Tongue (tissue), 2 donors: ENCODE results near the gene LIPC. TPM values are rescaled to one million over a fixed set of nuclear protein-coding genes. Genes with fewer than 3 reads are reported as not detected.

ENCODE experiments used
- DNase-seq: peaks from one replicate; pipeline ENCODE4 v3.0.0-alpha.2; 2015
- total RNA-seq: library from RNA; depleted of rRNA; stranded (reverse); fragments of >200 nt; gene quantifications from one replicate; pipeline ENCODE4 v1.2.3, GENCODE V29; 2014

Gene LIPC
- total RNA-seq, 1 donor from 2014 or later = 1.0 TPM

DNA sequence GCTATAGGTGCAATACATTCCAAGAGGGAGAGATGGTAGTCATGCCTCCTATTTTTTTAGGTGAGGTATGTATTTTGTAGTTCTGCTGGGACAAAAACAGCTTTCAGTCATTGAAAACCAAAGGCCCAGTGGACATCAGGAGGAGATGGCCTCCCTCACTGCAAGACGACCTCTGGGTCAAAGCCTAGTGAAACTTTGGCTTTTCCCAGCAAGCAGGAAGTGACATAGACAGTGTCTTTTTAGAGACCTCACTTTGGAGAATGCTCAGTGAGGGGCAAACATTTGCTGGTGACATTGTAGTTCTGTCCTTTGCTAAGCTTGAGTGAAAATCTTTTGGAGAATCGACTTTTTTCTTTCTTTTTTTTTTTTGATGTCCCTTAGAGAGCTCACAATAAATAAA lies 27.3 kb downstream of the LIPC start:
- DNase-seq = no peak

DNA sequence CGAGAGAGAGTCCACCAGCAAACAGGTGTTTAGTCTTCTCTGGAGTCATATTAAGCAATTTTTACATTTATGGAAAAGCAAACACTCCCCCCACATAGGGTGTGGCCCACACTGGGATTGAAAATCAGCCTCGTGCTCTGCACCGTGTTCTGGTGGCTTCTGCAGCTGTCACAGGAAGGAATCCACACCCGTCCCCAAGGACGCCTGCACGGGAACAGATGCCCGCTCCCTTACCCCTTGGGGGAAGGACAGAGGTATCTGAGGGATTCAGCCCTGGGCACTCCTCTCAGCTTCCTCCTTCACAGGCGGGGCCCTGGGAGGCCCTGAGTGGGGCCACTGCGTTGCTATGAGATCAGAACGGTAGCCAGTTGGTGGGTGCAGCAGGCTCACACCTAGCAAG lies 27.8 kb downstream of the LIPC start:
- DNase-seq = peak; percentile 87

DNA sequence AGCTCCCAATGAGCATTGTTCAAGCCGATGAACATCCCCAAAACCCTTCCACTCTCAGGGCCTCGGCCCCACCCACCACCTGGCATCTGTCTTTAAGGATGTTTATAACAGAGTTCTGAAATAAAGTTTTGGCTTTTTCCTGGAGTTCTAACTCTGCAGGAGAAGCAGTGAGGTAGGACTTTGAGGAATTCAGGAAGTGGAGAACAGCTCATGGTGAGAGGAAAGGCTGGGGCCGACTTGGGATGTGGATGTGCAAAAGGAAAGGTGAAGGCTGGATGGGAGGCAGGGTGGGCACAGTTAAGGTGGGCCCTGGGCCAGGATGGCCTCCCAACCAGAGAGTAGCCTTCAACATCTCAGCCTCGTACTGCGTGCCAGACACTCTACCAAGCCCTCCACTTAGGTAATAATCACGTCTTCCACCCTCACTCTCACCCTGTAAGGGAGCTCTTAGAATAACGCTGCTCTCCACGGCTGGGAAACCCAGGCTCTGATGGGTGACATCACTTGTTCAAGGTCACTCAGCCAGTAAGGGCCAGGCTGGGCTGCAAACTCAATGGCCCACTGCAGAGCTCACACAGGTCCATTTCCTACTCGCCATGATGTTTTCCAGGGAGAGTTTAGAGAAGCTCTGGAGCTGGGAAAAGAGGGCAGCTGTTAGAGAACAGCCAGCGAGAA lies 28.5 kb downstream of the LIPC start:
- no peak for DNase-seq

DNA sequence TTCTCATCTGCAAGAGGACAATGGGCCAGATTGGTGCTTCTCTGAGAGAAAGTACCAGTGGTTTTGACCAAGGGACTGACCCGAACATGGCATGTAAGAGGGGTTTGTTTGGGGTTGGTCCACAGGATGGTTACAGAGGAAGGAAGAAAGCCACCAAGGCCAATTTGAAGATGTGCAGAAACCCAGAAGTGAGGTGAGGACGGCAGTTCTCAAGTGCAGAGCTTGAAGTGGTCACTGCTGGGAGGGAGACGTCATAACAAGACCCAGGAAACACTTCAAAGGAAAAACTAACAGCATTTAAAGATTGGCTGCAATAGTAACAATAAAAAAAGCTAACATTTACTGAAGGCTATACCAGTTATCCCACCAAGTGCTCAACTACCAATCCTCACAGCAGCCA lies 29.1 kb downstream of the LIPC start:
- no peak for DNase-seq

DNA sequence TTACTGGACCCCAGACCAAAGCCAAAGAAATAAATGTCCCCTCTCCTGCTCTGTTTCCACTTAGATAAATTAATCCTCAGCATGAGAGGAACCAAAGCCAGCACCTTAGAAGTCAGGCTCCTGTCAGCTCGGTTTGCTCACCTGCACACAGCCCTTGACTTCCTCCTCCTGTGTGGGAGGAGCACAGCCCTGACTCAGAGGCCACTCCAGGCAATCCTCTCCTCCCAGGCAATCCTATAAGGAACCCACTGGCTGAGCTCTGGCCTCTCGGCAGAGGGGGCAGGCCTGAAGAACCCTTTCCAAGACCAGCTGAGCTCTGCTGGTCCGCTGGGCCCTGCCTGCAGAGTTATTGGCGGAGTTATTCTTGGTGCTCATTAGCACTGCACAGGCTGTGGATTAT lies 30.8 kb downstream of the LIPC start:
- DNase-seq = no peak

DNA sequence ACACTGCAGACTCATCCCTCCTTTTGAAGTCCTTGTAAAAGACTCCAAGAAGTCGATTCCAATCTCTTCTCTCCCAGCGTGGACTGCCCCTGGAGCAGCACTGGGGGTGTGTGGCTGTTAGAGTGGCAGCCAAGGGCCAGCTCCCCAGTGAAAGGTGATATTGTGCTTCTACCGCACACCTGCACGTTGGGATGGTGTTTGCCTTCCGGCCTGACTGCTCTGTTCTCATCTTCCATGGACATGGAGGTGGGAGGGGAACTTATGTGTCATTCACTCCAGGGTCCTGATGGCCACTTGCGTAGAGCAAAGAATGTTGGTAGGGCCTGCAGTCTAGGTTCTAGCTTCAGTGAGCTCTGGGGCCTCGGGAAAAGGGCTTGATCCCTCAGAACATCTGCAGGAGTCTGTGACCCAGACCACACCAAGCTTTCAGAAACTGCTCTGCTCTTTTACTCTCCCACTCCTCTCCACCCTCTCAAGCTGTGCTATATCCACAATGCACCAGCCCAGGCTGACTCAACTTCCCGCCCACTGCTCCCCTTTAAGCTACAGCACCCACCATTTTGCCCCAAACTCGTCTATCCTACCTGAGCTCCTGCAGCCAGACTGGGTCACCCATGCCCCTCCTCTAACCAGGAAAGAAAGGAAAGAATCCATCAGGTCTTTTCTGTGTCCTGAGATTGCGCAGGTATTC lies 31.3 kb downstream of the LIPC start:
- no peak for DNase-seq

DNA sequence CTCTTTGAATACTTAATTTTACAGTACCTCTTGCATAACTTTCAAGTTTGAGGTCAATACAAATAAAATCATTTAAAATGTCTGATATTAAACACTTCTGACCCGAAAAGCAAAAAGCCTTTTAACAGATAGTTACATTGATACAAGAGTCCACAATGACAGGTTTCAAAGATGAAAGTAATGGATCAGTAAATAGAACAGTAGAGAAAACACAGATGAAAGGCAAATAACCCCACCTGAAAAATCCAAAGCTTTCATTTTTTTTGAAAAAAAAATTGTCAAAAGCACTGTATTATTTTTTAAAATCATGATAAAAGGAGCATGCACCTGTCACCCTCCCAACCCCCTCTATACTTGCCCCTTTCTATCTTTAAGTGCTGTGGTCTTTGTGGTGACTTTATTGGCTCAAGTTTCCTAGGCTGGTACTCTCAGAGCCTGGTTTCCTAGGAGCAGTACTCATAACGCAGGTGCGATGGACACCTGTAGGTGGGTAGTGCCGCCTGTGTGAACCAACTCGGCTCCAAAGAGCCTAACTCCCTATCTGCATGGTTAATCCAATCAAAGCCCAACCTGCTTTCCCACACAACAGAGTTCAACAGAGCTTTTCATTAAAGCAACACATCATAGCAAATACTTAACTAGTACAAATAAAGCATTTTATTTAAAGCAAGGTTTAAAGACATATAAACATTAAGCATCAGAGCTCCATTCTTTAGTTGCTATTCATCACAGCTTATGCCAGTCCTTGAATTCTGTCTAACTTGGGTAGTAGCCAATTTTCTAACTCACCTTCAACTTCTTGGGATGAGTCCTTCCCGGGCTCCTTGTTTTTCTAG lies 32.2 kb downstream of the LIPC start:
- DNase-seq = no peak

DNA sequence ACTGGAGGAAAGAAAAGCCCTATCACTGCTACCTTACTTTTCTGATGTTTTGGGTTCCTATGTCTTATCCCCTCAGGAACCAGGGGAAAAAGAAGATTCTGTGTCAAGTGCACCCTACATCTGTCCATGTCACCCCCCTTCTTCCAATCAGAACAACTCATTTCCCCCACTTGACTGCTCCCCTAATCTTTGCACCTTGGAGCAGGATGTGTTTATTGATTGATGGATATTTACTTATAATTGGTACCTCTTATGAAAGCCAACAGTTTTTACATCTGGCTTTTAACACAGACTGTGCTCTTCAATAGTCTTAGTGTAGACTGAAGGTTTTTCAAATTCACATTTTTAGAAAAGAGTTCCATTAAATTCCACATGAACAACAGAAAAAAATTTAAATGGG lies 33.3 kb downstream of the LIPC start:
- no peak for DNase-seq

DNA sequence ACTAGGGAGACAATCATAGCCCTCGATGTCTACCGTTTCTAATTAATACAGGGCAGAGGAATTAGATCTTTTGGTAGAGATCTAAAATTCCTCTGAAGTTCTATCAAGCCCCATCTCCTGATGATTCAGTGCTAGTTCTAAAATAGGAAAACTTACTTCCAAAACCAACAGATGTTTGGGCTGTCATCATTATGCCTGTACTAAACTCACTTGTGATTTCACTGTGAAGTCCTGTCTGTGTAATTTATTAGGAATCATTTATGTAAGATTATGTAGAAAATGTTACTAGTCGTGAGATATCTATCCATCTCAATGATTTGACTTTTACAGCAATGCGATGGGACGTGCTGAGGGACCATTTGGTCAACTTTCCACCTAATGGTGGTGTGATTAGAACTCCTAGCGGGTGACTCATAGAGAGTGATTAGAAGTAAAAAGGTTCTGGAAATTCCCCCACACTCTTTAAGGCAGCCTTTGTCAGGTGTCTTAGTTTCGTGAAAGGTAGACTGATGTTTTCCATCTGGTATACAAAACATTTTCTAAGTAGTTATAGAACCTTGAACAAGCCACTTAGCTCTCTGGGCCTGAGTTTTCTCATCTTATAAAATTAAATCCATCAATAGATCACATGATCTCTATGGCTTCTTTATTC lies 34.2 kb downstream of the LIPC start:
- no peak for DNase-seq

DNA sequence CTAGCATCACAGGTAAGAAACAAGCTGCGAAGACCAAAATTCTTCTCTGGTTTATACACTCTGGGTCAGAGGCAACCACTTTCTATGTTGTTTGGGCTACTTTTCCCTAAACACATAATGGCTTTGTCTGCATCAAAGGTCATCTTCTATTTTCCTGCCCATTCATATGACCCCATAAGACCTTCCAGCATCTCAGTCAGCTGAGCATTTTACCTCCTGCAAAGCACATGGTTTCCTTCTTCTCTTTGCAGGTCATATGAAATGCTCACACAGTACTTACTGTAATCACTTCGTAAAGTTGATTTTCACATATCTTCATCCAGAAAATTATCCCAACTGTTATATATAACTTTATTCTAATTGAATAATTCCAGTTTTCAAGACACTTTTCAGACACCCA lies 34.8 kb downstream of the LIPC start:
- no peak for DNase-seq

DNA sequence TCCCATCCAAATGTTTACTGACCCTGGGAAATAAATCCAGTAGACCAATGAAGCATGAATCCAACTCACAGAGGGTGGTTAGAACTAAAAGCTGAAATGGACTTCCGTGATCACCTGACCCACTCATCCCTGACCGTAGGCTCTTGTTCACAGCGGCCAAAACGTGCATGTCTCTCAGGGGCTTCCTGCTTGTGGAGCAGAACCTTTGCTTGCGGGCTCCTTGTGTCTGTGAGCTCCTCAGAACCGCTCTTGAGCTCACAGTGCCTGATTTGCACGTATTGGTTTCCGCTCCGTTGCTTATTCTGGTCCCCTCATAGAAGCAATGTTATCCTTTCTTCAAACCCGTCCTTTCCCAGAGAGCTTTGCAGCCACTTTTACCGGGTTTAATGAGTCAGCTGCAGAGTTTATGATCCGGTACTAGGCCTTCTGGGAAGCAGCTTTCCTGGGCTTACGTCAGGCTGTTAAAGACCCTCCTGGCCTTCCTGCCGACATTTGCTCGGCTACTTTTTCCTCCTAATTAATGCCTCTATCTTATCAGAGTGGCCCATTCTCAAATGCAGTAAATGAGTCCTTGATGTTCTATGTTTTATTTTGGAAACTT lies 35.4 kb downstream of the LIPC start:
- DNase-seq = no peak

DNA sequence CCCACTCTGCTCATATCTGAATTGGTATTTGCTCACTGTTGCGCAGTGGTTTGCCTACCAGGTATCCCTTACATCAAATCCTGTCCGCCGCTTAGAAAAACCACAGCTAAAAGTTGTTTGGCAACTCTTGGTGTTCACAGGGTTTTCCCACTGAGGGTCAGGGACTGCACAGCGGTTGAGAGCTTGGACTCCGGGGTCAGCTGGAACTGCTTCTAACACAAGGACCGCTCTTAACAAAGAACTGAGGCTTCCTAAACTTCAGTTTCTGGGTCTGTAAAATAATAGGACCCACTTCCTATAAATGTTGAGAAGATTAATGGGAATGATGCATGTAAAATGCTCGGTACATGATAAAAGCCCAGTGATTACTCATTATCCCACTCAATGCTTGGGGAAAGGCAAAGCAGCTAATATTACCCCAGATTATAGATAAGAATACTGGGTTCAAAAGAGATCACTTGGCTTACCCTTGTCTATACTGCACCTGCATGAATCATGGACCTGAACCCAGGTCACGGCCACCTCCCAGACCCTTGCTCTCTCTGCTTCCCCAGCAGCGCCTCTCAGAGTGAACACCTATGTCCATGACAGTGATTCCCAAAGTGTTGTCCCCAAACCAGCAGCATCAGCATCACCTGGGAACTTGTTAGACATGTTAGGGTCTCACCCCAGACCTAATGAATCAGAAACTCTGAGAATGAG lies 36.1 kb downstream of the LIPC start:
- no peak for DNase-seq

DNA sequence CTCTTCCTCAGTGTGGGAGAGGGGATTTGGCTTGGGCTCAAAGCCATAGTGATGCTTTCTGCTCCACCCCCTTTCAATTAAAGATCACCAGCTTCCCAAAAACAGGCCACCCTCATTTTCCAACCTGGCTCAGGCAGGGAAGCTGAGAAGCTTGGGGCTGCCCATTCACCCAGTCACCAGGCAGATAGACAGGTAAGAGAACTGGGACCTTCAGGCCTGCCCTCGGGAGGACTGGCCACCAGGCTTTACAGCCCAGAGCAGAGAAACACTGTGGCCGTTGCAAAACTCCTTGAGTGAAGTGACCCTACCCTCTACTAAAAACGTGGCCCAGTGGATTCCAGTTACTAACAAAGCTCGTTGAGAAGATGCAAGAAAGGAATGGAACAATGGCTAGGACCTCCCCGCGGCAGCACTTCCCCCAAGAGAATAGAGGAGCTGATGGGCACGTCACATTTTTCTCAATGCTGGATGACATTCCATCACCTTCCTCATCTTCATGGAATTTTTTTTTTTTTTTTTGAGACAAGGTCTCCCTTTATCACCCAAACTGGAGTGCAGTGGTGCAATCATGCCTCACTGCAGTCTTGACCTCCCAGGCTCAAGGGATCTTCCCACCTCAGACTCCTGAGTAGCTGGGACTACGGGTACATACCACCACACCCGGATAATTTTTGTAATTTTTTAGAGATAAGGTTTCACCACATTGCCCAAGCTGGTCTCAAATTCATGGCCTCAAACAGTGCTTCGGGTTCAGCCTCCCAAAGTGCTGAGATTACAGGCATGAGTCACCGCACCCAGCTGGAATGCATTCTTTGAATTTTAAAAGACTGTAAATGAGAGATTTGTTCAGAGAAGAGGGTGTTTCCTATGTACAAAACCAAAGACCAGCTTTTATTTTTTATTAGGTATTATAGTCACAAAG lies 37.9 kb downstream of the LIPC start:
- peak; percentile 64 for DNase-seq

DNA sequence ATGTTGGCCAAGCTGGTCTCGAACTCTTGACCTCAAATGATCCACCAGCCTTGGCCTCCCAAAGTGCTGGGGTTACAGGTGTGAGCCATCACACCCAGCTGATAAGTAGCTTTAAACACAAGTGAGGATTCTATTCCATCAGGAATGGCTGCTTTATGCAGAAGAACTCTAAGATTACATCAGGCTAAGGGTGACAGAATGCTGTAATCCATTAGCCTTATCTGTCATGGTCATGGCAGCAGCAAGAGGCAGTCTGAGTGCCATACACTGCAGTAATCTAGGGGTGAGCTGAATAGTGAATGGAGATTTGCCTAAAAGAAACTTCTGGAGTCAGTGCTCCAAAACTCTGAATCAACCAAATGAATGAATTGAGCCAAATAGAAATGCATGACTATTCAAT lies 39.6 kb downstream of the LIPC start:
- DNase-seq = no peak

DNA sequence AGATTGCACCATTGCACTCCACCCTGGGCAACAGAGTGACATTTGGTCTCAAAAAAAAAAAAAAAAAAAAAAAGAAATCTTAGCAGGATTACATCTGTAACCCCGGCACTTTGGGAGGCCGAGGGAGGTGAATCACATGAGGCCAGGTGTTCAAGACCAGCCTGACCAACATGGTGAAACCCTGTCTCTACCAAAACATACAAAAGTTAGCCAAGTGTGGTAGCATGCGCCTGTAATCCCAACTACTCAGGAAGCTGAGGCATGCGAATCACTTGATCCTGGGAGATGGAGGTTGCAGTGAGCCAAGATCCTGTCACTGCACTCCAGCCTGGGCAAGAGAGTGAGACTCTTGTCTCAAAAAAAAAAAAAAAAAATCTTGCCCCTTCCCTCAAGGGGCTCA lies 40.4 kb downstream of the LIPC start:
- DNase-seq = no peak

DNA sequence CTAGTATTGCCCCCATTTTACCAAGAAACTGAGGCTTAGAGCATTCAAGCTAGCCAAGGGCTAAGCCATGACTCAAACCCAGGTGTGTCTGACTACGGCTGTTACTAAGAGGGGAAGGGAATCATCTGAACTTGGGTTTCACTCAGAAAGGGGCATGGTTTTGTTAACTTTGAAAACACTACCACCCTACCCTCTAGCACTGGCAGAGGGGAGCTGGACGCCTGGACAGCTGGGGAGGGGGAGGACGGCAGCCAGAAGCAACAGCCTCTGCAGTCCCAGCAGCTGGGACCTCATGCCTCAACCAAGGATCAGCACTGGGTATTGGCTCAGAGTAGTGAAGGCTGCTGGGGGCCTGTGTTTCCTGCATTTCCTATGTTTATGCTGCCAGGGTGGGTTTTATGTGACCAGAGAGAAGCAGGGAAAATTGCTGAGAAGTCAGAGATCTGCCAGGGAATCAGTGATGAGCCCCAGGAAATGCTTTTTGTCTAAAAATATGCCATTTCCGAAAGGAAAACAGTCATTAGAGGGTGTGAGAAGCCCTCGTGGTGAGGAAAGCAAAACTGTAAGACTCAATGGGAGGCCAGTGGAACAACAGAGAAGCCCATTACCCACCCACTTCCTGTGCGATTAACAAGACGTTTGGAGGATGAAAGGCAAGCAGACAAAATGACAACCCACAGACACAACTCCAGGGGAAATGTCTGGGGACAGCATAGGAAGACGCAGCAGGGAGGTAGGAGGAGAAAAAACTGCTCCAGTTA lies 41.2 kb downstream of the LIPC start:
- DNase-seq = peak; percentile 74

DNA sequence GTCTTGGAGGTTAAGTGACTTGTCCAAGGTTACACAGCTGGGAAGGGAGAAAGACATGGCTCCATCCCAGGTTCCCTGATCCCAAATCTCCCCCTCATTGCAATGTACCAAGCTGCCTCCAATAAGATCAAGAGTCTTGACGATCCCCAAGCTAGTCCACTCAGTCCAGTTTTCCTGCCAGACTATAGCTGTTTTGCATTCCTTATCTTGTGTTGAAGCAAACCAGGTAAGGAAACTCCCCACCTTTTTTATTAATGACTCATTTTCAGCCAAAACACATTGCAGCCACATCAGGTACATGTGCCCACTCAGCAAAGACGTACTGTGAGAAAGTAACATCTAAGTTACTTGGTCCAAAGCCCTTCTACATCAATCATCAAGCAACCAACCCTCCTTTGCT lies 41.9 kb downstream of the LIPC start:
- no peak for DNase-seq

DNA sequence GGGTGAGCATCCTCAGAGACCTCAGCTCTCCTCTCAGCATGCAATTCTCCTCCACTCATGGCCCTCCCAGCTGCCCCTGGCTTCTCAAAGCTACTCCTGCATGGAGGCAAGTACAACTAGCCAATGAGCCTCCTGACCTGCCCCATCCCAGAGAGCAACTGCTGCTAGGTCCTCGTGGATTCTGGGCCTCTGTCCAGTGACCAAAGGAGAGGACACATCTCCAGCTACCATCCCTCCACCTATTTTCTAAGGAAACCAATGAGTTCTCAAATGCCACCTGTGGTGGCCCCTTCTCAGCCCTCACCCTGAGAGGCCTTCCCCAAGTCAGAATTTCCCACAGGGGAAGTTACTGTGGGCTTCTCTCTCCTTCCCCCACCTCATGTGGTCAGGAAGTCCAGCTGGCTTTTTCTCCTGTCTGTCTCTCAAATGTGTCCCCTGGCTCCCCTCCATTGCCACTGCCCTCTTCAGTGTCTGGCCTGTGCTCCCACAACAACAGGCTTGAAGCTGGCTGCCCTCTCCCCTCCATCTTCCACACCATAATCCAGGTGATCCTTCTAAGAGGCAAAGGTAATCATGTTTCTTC lies 43.0 kb downstream of the LIPC start:
- no peak for DNase-seq
